MM.1S (cell line): Measurements from ENCODE around the gene UPF3A.

ENCODE experiments used
- DNase-seq: peaks from one replicate; pipeline ENCODE4 v3.0.0-alpha.2; 2015
- H2AFZ ChIP-seq: fragments of 300-600 bp; sonication (generic); 2 replicates; pipeline ENCODE4 v1.6.0; 2016; ENCODE audit warnings: antibody characterized with exemption, low read length
- H3F3A ChIP-seq: fragments of 300-600 bp; sonication (generic); 2 replicates; pipeline ENCODE4 v1.6.1; 2016; ENCODE audit warnings: mild to moderate bottlenecking, antibody characterized with exemption, low read length, moderate library complexity, mixed read lengths; ENCODE audit not compliant: insufficient read depth
- H3K27ac ChIP-seq: fragments of 300-600 bp; sonication (generic); 2 replicates; pipeline ENCODE4 v1.5.1; 2016; ENCODE audit warnings: mild to moderate bottlenecking, low read length
- H3K27me3 ChIP-seq: fragments of 300-600 bp; sonication (generic); replicated peaks from 2 replicates; pipeline ENCODE4 v1.6.0; 2016; ENCODE audit warnings: low read length; ENCODE audit not compliant: insufficient read depth
- H3K36me3 ChIP-seq: fragments of 300-600 bp; sonication (generic); replicated peaks from 2 replicates; pipeline ENCODE4 v1.6.1; 2016; ENCODE audit warnings: mild to moderate bottlenecking, low read length, mixed read lengths; ENCODE audit not compliant: insufficient read depth
- H3K4me1 ChIP-seq: fragments of 300-600 bp; sonication (generic); 2 replicates; pipeline ENCODE4 v1.6.1; 2016; ENCODE audit warnings: low read length, mixed read lengths
- H3K4me2 ChIP-seq: fragments of 300-600 bp; sonication (generic); 2 replicates; pipeline ENCODE4 v1.6.0; 2016; ENCODE audit warnings: low read depth, low read length
- H3K4me3 ChIP-seq: fragments of 300-600 bp; sonication (generic); 2 replicates; pipeline ENCODE4 v1.5.1; 2016; ENCODE audit warnings: low read length, mixed read lengths
- H3K79me2 ChIP-seq: fragments of 300-600 bp; sonication (generic); 2 replicates; pipeline ENCODE4 v1.6.1; 2016; ENCODE audit warnings: mixed run types, low read length, mixed read lengths
- H3K9ac ChIP-seq: fragments of 300-600 bp; sonication (generic); 2 replicates; pipeline ENCODE4 v1.6.1; 2016; ENCODE audit warnings: low read length, mixed read lengths
- H3K9me2 ChIP-seq: fragments of 300-600 bp; sonication (generic); replicated peaks from 2 replicates; pipeline ENCODE4 v1.6.1; 2016; ENCODE audit warnings: mild to moderate bottlenecking, low read length, mixed read lengths; ENCODE audit not compliant: insufficient read depth
- H3K9me3 ChIP-seq: fragments of 300-600 bp; sonication (generic); replicated peaks from 2 replicates; pipeline ENCODE4 v1.6.1; 2016; ENCODE audit warnings: mild to moderate bottlenecking, low read length, mixed read lengths; ENCODE audit not compliant: insufficient read depth
- H4K20me1 ChIP-seq: fragments of 300-600 bp; sonication (generic); 2 replicates; pipeline ENCODE4 v1.6.1; 2016; ENCODE audit warnings: mild to moderate bottlenecking, low read length, moderate library complexity, mixed read lengths; ENCODE audit not compliant: insufficient read depth
- EZH2 ChIP-seq: fragments of 300-600 bp; sonication (generic); optimal IDR thresholded peaks from 2 replicates; pipeline ENCODE3; 2017; ENCODE audit warnings: low read depth, mild to moderate bottlenecking, antibody characterized with exemption, low read length, mixed read lengths
- EZH2phosphoT487 ChIP-seq: fragments of 300-600 bp; sonication (generic); IDR thresholded peaks from 2 replicates; pipeline ENCODE4 v1.6.1; 2018; ENCODE audit warnings: antibody characterized with exemption, low read length
- TF ChIP-seq, protein P1 (sequence below): fragments of 300-600 bp; sonication (generic); IDR thresholded peaks from 2 replicates; pipeline ENCODE4 v1.5.1; 2016; ENCODE audit warnings: antibody characterized with exemption, low read length, mixed read lengths

Gene UPF3A

DNA sequence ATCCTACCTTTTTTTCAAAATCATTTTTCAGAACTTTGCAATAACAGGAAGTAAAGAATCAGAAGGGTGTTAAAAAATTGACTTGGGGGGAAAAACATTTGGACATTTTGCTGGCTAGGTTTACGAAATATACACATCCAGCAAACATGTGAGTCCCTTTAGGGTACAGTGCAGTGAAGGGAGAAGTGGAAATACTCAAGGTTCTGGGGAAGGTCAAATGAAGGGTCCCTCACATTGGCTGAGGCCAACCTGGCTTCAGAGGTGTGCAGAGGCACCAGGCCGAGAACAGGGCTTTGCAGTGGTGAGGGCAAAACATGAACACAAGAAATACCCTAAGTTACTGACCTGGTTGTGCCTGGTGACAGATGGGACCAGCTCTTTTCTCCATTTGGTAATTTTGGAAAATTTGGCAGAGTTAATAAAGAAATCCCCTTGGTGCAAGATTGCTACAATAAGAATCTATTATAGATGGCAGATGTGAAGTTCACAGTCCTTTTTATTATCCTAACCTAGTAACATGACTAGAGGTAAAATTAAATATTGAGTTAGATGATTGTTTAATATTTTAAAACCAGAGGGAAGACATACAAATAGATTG, 1.5 kb upstream of the UPF3A start:
- Histone ChIP-seq H3K4me2 (peak overlapping the region; percentile 73; the same call in 1 of the 2 replicates), H3F3A (peaks cover 42% of the 10 kb centered on the region), H3K36me3 (0 out of 2 replicates have a peak, but pooled peaks cover 5% of the 10 kb centered on the region), H3K27me3 (no peaks in the 10 kb centered on the region), H3K9me2 (no peaks in the 10 kb centered on the region), H3K4me1 (peaks cover 58% of the 10 kb centered on the region), H3K27ac (peak overlapping the region; percentile 100), H2AFZ (no peak overlapping the region), H3K9ac (peak overlapping the region; percentile 98), H3K79me2 (peaks cover 58% of the 10 kb centered on the region), H3K4me3 (no peak overlapping the region), H3K9me3 (no peaks in the 10 kb centered on the region), H4K20me1 (no peaks in the 10 kb centered on the region)
- no peak for TF ChIP-seq EZH2
- TF ChIP-seq EZH2phosphoT487: no peak
- TF ChIP-seq, protein P1, sequence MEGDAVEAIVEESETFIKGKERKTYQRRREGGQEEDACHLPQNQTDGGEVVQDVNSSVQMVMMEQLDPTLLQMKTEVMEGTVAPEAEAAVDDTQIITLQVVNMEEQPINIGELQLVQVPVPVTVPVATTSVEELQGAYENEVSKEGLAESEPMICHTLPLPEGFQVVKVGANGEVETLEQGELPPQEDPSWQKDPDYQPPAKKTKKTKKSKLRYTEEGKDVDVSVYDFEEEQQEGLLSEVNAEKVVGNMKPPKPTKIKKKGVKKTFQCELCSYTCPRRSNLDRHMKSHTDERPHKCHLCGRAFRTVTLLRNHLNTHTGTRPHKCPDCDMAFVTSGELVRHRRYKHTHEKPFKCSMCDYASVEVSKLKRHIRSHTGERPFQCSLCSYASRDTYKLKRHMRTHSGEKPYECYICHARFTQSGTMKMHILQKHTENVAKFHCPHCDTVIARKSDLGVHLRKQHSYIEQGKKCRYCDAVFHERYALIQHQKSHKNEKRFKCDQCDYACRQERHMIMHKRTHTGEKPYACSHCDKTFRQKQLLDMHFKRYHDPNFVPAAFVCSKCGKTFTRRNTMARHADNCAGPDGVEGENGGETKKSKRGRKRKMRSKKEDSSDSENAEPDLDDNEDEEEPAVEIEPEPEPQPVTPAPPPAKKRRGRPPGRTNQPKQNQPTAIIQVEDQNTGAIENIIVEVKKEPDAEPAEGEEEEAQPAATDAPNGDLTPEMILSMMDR: no peak
- DNase-seq: no peak

DNA sequence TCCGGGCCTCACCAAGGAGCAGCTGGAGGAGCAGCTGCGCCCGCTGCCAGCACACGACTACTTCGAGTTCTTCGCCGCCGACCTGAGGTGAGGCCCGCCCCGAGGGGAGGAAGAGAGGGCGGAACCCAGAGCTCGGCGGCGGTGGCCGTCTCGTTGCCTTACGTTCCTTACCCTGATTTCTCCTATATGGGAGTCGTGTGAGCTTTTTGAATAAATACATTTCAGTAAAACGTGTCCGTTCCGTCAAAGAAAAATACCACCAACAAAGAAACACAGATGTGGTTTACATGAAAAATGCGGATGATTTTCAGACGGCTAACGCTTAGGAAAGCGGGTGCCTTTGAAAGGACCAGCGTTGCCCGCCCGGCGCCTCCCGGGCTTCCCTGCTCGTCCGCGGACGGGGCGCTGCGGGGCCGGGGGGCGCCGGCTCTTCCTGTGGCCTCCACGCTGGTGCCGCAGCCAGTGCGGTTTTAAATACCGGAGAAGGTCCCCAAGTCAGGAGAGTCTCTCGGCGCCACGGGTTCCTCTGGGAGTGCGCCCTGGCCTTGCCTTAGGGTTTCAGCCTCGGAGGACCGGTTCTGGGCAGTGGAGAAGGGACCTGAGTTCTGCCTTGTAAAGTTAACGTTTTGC, 755 bp downstream of the UPF3A start:
- Histone ChIP-seq H3K27me3 (no peaks in the 10 kb centered on the region), H3K79me2 (peaks cover 62% of the 10 kb centered on the region), H3K27ac (peak overlapping the region; percentile 100), H2AFZ (peak overlapping the region; percentile 16; the same call in 1 of the 2 replicates), H3F3A (peaks cover 37% of the 10 kb centered on the region), H3K36me3 (0 out of 2 replicates have a peak, but pooled peaks cover 11% of the 10 kb centered on the region), H3K4me1 (peaks cover 38% of the 10 kb centered on the region), H4K20me1 (no peaks in the 10 kb centered on the region), H3K4me2 (peak overlapping the region; percentile 50), H3K4me3 (peak overlapping the region; percentile 81), H3K9ac (peak overlapping the region; percentile 95), H3K9me3 (no peaks in the 10 kb centered on the region), H3K9me2 (no peaks in the 10 kb centered on the region)
- TF ChIP-seq, protein P1: no peak
- DNase-seq: peak; percentile 76

DNA sequence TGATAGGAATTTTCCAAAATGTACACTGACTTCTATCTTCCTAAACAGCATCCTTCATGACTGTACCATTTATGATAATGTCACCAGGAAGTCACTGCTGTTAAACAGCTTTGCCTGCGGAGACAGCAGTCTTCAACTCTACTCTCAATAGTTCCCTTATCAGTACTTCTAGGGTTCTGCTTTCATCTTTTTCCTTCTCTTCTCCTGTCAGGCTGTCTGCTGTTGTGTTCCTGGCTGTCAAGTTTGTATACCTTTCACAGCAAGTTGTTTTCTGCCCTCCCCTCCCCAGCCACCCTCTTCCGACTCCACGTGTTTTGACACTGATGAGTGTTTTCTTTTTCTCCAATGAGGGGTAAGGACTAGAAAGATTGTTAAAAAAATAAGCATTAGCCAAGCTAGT, 2.2 kb downstream of the UPF3A start:
- Histone ChIP-seq H3K27ac (no peak overlapping the region), H3K9ac (no peak overlapping the region), H4K20me1 (no peaks in the 10 kb centered on the region), H3K4me3 (no peak overlapping the region), H3K4me2 (peak overlapping the region; percentile 50; the same call in 1 of the 2 replicates), H3K9me2 (no peaks in the 10 kb centered on the region), H3K79me2 (peaks cover 70% of the 10 kb centered on the region), H3K9me3 (no peaks in the 10 kb centered on the region), H2AFZ (no peak overlapping the region), H3K27me3 (no peaks in the 10 kb centered on the region), H3K36me3 (0 out of 2 replicates have a peak, but pooled peaks cover 11% of the 10 kb centered on the region), H3F3A (peaks cover 24% of the 10 kb centered on the region), H3K4me1 (peaks cover 27% of the 10 kb centered on the region)
- no peak for DNase-seq
- TF ChIP-seq, protein P1: no peak
- TF ChIP-seq EZH2 (no peak), EZH2phosphoT487 (no peak)
